ENCODE results near the gene RALGAPB.

- TF ChIP-seq CTCF (IDR thresholded peaks at IDR 0.05; ENCODE audit: low read depth, low read length) = no peak
- no peak for TF ChIP-seq MYC (IDR thresholded peaks at IDR 0.05; ENCODE audit: low read depth, low read length)
Observed at GRCh38 chr20:38447251-38447661, 25.4 kb upstream of the RALGAPB start.

Measured in NB4 (cell line).